ENCODE data around the gene FRY.

The FRY gene

DNA sequence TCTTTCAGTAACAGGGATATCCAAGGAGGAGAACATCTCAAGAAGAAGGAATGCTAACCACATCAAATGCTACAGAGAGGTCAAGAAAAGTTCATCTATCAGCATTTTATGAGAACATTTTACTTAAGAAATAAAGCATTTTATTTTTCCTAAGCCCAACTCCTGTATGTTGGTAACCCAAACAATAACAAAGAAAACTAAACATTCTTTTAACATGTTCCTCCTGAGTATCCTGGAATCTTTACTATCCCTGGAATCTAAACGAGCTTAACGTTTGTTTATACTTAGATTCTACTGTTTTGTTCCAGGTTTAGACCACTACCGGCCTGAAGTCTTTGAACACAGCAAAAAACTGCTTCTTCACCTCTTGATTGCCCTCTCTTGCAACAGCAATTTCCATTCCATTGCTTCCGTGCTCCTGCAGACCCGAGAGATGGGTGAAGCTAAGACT, 193.9 kb downstream of the FRY start:
- 0 out of 2 replicates have a peak, but pooled peaks have one; percentile 34 for TF ChIP-seq ZFX (IDR thresholded peaks at IDR 0.05)
- TF ChIP-seq, protein P1, sequence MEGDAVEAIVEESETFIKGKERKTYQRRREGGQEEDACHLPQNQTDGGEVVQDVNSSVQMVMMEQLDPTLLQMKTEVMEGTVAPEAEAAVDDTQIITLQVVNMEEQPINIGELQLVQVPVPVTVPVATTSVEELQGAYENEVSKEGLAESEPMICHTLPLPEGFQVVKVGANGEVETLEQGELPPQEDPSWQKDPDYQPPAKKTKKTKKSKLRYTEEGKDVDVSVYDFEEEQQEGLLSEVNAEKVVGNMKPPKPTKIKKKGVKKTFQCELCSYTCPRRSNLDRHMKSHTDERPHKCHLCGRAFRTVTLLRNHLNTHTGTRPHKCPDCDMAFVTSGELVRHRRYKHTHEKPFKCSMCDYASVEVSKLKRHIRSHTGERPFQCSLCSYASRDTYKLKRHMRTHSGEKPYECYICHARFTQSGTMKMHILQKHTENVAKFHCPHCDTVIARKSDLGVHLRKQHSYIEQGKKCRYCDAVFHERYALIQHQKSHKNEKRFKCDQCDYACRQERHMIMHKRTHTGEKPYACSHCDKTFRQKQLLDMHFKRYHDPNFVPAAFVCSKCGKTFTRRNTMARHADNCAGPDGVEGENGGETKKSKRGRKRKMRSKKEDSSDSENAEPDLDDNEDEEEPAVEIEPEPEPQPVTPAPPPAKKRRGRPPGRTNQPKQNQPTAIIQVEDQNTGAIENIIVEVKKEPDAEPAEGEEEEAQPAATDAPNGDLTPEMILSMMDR (conservative IDR thresholded peaks at IDR 0.05), result no peak
- H3K27ac ChIP-seq, result no peak overlapping the region

DNA sequence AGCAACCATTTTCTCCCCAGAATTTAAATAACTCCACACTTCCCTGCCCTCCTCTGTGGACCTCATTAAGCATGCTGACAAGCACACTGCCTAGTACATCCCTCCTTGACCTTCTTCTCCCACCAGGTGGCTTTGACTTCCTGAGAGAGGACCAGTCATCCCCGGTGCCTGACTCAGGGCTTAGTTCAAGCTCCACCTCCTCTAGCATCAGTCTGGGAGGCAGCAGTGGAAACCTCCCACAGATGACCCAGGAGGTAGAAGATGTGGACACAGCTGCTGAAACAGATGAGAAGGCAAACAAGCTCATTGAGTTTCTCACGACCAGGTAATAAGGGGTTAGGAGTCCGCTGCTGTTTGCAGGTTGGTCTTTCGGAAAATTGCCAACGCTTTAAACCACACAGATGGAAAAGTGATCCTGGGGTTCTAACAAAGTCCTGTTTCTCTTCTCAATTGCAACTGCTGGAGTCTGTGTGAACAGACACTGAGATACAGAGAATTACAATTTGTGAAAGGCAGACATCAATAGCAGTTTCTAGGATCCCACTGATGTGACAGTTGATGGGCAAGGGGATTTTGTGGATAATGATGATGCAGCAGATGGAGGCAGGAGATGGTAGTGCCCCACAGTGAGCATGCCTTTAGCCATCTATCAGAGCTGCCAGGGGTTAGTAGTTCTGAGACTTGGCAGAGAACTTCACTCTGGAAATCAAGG, 196.9 kb downstream of the FRY start:
- TF ChIP-seq ZFX (IDR thresholded peaks at IDR 0.05), result 0 out of 2 replicates have a peak, but pooled peaks have one; percentile 19
- TF ChIP-seq, protein P1 (conservative IDR thresholded peaks at IDR 0.05), result no peak
- no peak overlapping the region for H3K27ac ChIP-seq

DNA sequence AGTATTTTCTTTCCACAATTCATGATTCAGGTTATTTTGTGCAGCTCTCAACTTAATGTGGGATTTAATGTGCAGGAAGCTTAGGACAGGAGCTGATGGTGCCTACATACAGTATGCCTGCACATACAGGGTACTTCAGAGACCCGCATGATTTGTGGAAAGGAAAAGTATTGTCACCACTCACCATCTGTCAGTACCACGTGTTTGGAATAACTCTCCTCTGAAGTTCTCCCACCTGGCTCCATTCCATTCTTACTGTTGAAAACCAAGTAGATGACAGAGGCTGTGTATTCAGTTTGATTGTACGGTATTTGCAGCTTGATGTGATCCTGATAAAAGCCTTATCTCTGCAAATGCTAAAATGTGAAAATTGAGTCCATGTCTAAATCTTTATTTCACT, 197.9 kb downstream of the FRY start:
- H3K27ac ChIP-seq, result no peak overlapping the region
- TF ChIP-seq, protein P1 (conservative IDR thresholded peaks at IDR 0.05), result no peak
- no peak for TF ChIP-seq ZFX (IDR thresholded peaks at IDR 0.05)

DNA sequence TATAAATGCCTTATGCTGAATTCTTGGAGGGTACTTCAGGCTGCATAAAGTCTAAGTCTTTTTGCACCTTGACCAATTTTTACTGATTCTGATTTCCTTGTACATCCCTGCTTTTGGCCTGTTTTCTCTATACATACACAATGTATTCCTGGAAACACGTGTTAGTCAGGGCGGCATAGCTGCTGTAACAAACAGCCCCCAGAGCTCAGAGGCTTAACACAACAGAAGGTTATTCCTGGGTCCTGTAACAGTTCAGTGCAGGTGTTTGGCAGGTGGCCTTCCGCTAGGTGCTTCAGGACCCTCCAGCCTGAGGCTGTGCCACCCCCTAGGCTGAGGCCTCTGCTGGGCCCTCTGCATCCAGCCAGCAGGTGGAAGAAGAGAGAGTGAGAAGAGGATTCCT, 200.7 kb downstream of the FRY start:
- H3K27ac ChIP-seq, result no peak overlapping the region
- no peak for TF ChIP-seq ZFX (IDR thresholded peaks at IDR 0.05)
- TF ChIP-seq, protein P1 (conservative IDR thresholded peaks at IDR 0.05), result no peak

DNA sequence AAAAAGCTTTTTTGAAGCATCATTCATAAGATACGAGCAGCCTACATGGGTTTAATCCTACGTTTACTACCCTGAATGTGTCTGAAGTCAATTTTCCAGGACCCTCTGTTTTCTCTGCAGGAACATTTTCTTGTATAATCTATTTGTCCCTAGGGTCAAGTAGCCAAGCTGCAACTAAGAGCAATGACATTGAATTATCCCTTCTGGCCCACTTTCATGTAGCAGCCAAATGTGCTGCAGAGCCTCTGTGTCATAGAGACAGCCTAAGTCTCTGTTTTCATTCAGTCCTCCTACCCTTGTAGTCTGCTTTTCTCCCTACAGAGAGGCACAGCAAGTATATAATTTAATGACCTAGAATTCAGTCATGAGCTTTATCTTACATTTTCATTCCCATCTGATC, 201.5 kb downstream of the FRY start:
- no peak overlapping the region for H3K27ac ChIP-seq
- no peak for TF ChIP-seq ZFX (IDR thresholded peaks at IDR 0.05)
- TF ChIP-seq, protein P1 (conservative IDR thresholded peaks at IDR 0.05), result no peak

DNA sequence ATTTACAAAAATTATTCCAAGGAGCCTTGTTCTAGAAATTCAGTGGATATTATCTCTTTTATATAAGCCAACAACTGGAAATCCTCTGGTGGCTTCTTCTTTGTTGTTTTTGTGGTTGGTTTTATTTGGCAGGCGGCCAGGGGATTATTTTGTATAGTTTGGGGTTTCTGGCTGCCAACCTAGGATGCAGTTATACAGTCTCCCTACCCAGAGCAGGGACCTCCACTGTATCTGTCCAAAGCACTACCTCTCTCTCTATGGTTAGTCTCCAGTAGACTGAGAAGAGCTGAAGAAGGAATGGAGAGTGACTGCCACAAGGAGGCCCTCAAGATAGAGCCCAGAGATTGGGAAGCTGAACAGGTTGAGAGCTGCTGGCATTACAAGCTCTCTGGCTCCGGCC, 203.3 kb downstream of the FRY start:
- no peak overlapping the region for H3K27ac ChIP-seq
- TF ChIP-seq, protein P1 (conservative IDR thresholded peaks at IDR 0.05), result no peak
- TF ChIP-seq ZFX (IDR thresholded peaks at IDR 0.05), result no peak

DNA sequence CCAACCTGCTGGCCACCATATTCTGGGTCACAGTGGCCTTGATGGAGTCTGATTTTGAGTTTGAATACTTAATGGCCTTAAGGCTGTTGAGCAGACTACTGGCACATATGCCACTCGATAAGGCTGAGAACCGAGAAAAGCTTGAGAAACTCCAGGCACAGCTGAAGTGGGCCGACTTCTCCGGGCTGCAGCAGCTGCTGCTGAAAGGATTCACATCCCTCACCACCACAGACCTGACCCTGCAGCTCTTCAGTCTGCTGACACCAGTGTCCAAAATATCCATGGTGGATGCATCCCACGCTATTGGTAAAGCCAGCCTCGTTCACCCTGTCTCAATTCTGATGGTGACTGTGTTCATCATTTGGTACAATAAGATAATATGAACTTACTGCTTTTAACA, 206.1 kb downstream of the FRY start:
- TF ChIP-seq ZFX (IDR thresholded peaks at IDR 0.05), result no peak
- TF ChIP-seq, protein P1 (conservative IDR thresholded peaks at IDR 0.05), result no peak
- no peak overlapping the region for H3K27ac ChIP-seq

Measured in C4-2B (cell line).